ENCODE measurements around the gene TPSD1.
A peak's percentile ranks its signal among the peaks of the same experiment; 100 is the strongest.

TPSD1 gene

DNA sequence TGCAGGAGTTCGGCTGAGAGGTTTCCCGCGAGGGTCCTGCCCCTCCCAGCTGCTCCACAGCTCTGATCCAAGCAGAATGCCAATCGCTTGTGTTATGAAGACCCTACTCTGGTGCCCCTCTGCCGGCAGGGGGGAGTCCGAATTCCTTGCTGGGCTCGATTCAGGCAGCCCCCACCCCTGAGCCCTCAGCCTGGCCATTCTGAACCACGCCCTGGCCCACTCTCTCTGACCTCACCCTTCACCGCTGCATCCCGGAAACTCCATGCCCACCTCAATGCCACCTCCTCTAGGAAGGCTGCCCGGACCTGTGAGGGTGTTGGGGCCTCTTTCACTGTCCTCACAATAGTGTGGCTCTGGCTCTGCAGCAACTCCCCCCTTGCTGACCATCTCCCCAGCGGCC is 45.7 kb downstream of the TPSD1 start:
- DNase-seq: no peak

GRCh38 chr16:1305823-1306222 is 50.0 kb downstream of the TPSD1 start:
- no peak for DNase-seq

DNA sequence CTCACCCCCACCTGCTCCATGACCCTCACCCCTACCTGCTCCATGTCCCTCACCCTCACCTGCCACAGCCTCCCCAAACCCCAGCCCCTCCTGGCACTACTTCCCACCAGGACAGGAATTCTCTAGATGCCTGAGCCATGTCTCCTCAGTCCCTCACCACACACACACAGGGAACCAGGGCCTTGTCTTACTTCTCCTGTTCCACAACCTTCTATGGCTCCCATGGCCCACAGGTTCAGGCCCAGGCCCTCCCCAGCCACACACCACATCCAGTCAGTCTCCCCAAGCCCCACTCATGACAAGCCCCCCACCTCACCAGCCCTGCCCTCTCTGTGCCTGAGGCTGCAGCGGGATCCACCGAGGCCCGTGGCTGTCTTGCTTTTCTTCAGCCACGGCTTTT is 50.5 kb downstream of the TPSD1 start:
- DNase-seq: no peak

DNA sequence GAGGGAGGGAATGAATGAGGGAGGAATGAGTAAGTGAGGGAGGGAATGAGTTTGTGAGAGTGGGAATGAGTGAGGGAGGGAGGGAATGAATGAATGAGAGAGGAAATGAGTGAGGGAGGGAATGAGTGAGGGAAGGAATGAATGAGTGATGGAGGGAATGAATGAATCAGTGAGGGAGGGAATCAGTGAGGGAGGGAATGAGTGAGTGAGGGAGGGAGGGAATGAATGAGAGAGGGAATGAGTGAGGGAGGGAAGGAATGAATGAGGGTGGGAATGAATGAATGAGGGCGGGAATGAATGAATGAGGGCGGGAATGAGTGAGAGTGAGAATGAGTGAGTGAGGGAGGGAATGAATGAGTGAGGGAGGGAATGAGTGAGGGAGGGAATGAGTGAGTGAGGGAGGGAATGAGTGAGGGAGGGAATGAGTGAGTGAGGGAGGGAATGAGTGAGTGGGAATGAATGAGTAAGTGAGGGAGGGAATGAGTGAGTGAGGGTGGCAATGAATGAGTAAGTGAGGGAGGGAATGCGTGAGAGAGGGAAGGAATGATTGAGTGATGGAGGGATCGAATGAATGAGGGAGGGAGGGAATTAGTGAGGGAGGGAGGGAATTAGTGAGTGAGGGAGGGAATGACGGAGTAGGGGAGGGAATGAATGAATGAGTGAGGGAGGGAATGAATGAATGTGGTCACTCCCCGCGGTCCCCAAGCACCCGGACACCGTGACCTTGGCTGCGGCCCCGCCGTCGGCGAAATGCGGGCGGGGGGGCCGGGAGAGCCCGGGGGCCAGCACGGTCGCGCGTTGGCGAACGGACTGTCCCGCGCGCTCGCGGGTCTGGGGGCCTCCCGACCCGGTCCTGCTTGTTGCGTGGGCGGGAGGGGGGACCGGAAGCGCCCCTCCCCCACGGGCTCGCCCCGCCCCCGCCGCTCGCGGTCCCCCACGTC is 52.4 kb downstream of the TPSD1 start:
- DNase-seq: peak; percentile 72

Measured in hematopoietic multipotent progenitor cell treated with erythropoietin and hydrocortisone succinate and interleukin-3 and kit ligand, for 6 days (in vitro differentiated cells).